Dedifferentiated amniotic fluid mesenchymal stem cell (primary cell): Measurements from ENCODE around the gene TBCD.

ENCODE experiments used
- DNase-seq: peaks from one replicate; pipeline ENCODE4 v3.0.0-alpha.2; 2016; ENCODE audit errors: extremely low spot score

TBCD gene

DNA sequence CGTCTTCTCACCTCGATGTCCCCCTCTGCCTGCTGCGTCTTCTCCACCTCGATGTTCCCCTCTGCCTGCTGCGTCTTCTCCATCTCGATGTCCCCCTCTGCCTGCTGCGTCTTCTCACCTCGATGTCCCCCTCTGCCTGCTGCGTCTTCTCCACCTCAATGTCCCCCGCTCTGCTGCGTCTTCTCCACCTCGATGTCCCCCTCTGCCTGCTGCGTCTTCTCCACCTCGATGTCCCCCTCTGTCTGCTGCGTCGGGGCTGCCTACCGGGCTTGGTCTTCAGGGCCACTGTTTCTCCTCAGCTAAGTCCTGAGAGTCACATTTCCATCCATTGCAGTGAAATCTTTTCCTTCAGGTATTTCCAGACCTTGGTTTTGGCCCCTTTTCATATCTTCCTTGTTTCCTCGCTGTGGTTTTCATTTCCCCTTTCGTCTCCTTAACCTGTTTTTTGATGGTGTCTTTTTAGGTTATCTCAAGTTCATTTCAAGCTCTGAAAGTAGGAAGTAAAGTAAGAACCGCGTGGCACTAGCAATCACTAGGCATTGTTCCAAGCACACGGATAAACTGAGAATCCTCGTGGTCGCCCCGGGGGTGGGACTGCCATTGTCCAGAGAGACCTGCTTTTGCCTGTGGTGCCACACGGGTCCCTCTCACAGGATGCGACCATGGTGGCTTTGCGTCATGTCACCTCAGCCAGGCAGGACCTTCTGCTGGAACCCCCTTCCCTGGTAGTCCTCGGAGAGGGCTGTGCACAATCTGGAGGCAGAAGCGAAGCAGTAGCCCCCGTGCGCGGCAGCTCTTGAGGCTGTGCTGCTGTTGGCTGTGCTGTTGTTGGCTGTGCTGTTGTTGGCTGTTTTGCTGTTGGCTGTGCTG is 97.4 kb downstream of the TBCD start:
- DNase-seq = no peak

- DNase-seq = no peak
Measured at GRCh38 chr17:82851381-82851780, 99.5 kb downstream of the TBCD start.

- DNase-seq = no peak
Measured at GRCh38 chr17:82854226-82854625, 102.4 kb downstream of the TBCD start.

- DNase-seq = no peak
Measured at GRCh38 chr17:82856361-82856760, 104.5 kb downstream of the TBCD start.

DNA sequence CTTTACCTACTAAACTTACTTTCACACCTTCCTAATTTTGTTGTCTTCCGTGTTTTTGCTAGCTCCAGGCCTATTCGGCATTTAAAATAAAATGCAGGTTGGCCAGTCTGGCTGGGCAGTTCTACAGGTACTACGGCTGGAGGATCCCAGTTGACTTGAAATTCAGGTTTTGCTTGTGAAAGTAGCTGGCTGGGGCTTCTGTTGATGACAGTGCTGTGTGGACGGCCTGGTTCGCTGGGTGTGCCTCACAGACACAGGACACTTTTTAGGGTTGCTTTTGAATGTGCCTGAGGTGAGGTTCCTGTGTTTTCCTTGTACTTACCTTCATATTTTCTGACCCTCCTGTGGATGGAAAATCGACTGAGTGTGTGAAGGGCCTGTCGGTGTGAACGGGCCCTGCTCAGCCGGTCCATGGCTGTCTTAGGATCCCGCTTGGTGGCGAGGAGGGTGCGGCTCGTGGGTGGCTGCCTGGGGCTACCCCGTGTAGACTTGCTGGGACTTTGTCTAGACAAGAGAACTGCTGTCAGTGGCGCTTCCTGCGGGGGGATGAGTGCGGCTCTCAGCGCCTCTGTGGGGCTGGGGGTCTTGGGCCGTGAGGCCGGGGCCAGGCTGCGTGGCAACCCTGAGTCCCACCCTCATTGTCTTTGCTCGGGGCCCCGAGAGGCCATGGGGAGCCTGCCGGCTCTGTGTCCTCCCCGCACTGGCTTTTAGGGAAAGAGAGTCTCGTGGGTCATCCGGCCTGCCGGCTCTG is 106.7 kb downstream of the TBCD start:
- DNase-seq = no peak

GRCh38 chr17:82859431-82860403 is 107.9 kb downstream of the TBCD start:
- peak; percentile 15 for DNase-seq

GRCh38 chr17:82860606-82861392 is 108.9 kb downstream of the TBCD start:
- DNase-seq = no peak

GRCh38 chr17:82861393-82861775 is 109.5 kb downstream of the TBCD start:
- no peak for DNase-seq

DNA sequence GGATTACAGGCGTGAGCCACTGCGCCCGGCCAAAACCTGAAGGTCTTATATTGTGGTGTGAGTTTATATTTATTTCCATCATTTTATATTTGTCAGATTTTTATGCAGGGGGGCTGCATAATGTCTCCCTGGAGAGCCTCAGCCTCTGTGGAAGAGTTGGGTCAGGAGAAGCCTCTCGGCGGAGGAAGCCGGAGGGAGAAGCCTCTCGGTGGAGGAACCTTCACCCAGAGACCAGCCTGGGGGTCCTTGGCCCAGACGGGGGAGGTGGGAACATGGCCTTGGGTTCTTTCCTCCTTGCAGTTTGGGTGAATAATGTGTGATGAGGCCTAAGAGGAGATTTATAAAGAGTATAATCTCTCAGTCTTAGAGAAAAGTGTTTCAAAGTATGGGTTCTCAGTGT is 110.3 kb downstream of the TBCD start:
- no peak for DNase-seq

DNA sequence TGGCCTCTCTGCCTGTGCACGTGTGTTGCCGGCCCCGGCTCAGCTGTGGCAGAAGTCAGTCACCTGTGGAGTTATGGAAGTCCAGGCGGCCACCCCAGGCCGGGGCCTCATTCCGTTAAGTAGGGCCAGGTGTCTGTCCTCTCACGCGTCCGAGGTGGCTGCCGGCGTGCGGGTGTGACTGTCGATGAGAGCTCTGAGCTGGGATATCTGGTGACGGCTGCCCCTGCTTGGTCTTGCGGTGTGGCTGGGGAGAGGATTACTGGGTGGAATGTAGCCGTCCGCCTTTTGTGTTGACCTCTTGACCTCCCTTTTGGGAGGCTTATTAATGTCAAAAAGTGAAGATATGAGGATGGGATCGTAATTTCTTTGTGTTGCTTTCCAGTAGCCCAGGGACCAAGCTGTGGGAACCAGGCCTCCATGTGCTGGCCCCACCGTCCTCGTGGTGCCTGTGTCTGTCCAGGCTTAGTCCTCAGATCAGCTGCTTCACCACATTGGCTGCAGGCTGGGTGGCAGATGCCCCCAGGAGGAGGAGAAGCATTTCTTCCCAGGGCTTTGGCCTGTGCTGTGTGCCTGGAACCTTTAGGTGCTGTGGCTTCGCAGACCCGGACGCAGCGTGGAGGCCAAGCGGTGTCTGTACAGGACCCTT is 111.0 kb downstream of the TBCD start:
- no peak for DNase-seq

DNA sequence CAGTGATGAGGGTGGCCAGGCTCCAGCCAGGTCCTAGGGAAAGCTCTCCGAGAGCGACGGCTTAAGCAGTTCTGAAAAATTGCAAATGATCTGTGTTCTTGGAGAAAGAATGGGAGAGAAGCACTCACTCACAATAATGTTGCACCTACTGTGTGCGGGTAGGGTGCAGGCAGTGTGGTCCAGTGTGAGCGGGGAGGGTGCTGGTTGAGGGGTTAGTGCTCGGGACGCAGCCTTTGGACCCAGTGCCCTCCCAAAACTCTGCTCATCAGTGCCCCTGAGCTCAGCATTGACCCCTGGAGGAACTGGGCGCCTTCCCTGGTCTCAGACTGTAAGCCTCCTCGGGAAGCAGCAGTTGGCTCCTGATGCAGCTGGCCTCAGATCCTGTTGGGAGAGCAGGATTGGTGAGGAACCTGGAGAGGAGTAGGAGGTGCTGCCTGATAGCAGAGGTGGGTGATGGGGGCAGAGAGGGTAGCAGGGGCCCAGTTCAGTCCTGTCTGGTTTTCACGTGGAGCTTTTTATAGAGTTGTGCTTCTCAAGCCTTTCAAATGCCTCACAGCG is 111.6 kb downstream of the TBCD start:
- no peak for DNase-seq

GRCh38 chr17:82863941-82864712 is 112.3 kb downstream of the TBCD start:
- DNase-seq = peak; percentile 19

- DNase-seq = no peak
Measured at GRCh38 chr17:82864713-82865248, 112.9 kb downstream of the TBCD start.

GRCh38 chr17:82865274-82865673 is 113.4 kb downstream of the TBCD start:
- no peak for DNase-seq

- no peak for DNase-seq
Measured at GRCh38 chr17:82865774-82866395, 114.0 kb downstream of the TBCD start.

GRCh38 chr17:82866590-82867191 is 114.8 kb downstream of the TBCD start:
- peak; percentile 21 for DNase-seq

- DNase-seq = no peak
Measured at GRCh38 chr17:82867763-82868325, 116.0 kb downstream of the TBCD start.

- no peak for DNase-seq
Measured at GRCh38 chr17:82868715-82869131, 116.9 kb downstream of the TBCD start.
